ENCODE results near the gene PPME1.
"Not testable (repeated sequence)": the region's sequence is repeated elsewhere in the genome, so short reads cannot be mapped to it uniquely, and the experiment has no call there.

PPME1 gene

GRCh38 chr11:74170694-74171629 is at the start of gene PPME1, which contains the start of gene C2CD3:
Gene PPME1, plus strand, starts transcription at chr11:74171289. Its CDS starts 133 bp downstream, at chr11:74171422.
Gene C2CD3, minus strand, starts transcription at chr11:74171002. Its CDS starts 210 bp downstream, at chr11:74170792.
- DNase-seq (ENCODE audit: low spot score), result peak; percentile 100

DNA sequence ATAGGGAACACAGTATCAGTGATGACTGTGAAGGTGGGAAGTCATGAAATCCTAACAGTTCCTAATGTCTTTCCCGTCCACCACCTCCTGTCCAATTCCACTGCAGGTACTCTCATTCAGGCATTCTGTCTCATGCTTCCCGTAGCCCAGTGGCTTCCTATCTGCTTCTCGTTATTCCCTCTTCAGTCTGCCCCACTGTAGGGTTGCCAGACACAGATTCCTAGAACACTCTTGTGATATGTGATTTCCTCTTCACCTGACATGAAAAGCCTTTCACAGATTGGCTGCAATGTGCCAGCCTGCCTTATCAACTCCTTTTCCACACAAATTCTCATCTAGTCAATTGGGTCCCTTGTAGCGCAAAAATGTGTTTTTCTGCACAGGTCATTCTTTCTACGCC is 49.3 kb upstream of the PPME1 start:
- no peak for DNase-seq (ENCODE audit: low spot score)

- no peak for DNase-seq (ENCODE audit: low spot score)
Observed at GRCh38 chr11:74123008-74123448, 48.1 kb upstream of the PPME1 start.

- not testable (repeated sequence) for DNase-seq (ENCODE audit: low spot score)
Observed at GRCh38 chr11:74129121-74129520, 42.0 kb upstream of the PPME1 start.

DNA sequence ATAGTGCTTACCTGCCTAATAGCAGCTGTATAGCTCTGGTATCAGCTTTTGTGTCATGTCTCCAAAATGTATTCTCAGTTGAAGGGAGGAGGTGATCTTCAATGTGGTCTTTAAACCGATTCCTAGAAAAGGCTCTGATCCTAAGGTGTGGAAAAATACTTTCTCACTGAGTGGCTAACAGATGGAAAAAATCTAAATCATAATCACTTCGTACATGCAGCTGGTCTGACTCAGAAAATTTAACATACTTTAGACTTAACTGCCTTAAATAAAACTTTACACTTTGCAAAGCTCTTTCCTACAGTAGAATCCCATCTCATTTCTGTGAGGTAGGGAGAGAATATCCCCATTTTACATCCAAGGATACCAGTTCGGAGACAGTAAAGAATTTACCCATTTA is 38.3 kb upstream of the PPME1 start:
- DNase-seq (ENCODE audit: low spot score), result no peak

GRCh38 chr11:74133436-74133835 is 37.7 kb upstream of the PPME1 start:
- no peak for DNase-seq (ENCODE audit: low spot score)

- no peak for DNase-seq (ENCODE audit: low spot score)
Observed at GRCh38 chr11:74134661-74135060, 36.4 kb upstream of the PPME1 start.

GRCh38 chr11:74135127-74135840 is 35.8 kb upstream of the PPME1 start:
- DNase-seq (ENCODE audit: low spot score), result no peak

DNA sequence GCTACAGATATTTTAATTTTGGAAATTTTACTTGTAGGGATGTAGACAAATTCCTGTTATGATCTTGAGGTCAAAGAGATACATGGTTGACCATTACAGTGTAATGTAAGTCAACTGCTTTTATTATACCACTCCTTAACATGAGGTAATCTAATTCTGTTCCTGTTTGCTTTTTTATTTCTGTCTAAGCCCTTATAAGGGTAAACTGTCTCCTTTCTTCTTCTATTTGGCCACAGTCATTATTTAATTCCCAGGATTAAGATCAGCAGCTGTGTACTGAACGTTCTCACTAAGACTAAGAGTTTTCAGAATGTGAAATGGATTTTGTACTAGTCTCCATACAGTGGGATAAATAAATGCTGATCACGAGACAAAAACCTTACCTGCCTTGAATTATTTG is 33.1 kb upstream of the PPME1 start:
- DNase-seq (ENCODE audit: low spot score), result no peak

DNA sequence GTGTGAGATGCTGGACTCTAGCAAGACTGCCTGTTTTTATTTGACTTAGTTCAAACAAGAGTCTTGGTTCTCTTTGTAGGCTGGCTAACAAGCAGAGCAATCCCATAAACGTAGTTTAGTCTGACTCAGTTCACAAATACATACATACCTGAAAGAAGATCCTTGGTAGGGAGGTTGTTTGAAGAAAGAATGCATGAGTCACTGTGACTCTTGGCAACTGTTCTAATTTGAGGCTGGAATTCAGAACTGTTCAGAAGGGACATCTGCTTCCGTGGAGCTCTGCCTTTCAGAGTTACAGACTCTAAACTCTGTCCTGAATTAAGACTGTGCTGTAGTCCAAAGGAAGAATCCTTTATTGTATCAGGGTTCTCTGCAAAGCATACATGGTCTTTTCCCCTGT is 32.5 kb upstream of the PPME1 start:
- DNase-seq (ENCODE audit: low spot score), result peak; percentile 74

DNA sequence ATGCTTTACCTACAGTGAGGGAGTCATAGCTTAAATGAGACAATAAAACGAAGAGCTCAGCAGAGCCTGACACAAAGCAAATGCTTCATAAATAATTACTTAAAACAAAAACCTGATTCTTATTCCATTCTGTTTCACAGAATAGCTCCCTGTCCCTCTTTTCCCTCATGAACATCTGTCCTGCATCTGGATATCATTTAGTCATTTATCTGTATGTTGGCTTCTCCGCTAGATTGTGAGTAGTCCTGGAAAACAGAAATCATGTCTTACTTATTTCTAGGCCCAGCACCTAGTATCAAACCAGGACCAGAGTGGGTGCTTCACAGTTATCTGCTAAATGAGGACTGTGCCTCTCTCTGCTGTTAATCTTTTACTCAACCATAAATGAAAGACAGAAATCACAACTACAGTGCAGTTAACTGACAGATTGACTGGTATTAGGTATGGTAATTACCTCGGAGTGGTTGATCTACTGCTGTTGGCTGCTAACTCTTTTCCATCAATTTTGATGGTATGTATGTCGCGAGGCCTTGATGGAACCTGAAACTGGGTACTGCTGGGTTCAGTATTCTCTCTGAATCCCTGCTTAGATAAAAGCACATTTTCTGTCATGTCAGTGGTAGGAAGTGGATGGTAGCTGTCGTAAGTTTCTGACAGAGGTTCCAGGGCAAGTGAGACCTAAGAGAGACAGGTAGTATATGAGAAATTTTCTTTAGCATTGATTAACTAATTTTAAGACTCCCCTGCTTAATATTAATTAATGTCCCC is 31.8 kb upstream of the PPME1 start:
- DNase-seq (ENCODE audit: low spot score), result peak; percentile 49

- peak; percentile 42 for DNase-seq (ENCODE audit: low spot score)
Observed at GRCh38 chr11:74139919-74140431, 31.1 kb upstream of the PPME1 start.

DNA sequence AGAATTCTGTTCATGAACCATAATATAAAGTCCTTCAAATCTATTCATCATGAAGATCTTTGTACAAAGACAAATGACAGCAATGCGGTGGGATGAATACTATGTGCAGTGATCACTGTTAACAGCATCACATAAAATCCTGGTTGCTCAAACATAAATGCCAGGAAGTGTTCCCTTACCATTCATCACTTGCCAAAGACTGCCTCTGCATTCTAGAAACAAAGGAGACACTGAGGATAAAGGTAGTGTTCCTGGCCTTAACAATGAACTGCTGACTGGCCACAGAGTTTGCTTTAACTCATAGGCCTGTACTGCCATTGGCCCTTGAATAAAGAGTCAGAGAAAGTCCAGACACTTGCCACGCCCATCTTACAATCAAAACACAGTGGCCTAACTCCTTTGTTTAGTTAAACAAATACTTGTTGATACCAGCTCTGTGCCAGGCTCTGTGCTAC is 29.8 kb upstream of the PPME1 start:
- peak; percentile 70 for DNase-seq (ENCODE audit: low spot score)

GRCh38 chr11:74141908-74142307 is 29.2 kb upstream of the PPME1 start:
- DNase-seq (ENCODE audit: low spot score), result no peak

DNA sequence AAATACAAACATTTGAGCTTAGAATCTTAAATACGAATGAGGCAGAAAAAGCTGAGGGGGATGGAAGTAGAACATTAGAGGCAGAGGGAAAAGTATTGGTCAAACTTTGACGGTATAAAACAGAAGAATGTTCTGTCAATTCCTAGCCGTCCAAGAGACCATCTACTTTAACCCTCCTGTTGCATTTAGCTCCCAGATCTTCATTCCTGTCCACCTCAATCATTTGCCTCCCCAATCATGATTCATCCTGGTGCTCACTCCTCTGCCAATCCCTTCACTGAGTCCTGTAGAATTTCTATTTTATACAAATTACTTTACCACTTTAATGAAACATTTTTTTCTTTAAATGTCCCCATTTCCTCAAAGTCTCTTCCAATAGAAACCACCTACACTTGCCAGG is 28.5 kb upstream of the PPME1 start:
- DNase-seq (ENCODE audit: low spot score), result no peak

- no peak for DNase-seq (ENCODE audit: low spot score)
Observed at GRCh38 chr11:74144592-74144991, 26.5 kb upstream of the PPME1 start.

GRCh38 chr11:74147199-74147929 is 23.7 kb upstream of the PPME1 start:
- DNase-seq (ENCODE audit: low spot score), result no peak

- DNase-seq (ENCODE audit: low spot score), result no peak
Observed at GRCh38 chr11:74153224-74153623, 17.9 kb upstream of the PPME1 start.

DNA sequence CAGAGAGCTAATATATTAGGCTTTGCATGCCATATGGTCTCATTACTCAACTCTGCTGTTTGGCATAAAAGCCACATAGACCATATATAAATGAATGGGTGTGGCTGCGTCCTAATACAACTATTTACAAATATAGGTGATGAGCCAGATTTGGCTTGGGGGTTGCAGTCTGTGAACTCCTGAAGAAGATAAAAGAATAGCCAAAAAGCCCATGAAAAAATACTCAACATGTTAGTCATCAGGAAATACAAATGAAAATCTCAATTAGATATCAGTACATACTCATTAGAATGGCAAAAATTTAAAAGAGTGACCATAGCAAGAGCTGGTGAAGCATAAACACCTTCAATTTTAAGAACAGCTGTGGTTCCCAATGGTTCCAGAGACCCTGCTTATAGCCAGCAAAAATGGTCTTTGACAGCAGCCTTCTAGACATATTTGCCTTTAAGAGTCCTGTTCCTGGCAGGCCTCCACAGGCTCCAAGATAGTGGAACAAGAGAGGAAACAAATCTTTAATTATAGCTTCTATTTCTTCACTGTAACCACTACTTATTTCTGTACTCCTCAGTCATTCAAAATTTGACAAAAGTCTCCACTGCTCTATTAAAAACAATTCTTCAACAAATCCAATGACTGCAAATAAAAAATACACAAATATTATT is 16.3 kb upstream of the PPME1 start:
- DNase-seq (ENCODE audit: low spot score), result peak; percentile 45

GRCh38 chr11:74157169-74157568 is 13.9 kb upstream of the PPME1 start:
- no peak for DNase-seq (ENCODE audit: low spot score)

GRCh38 chr11:74159642-74160041 is 11.4 kb upstream of the PPME1 start:
- no peak for DNase-seq (ENCODE audit: low spot score)
